Upper lobe of left lung (tissue), 4 donors: ENCODE results near the gene WDR90.

Experiments
- CTCF ChIP-seq, 6 experiments: fragments of 450-650 bp in 4 of 6; fragments of 200-600 bp in 2 of 6; sonication (generic) in 2 of 6; IDR thresholded peaks; one replicate each; pipeline ENCODE4 v1.5.1; 2016 to 2019; ENCODE audit warnings: antibody characterized with exemption in 6 of 6
- EP300 ChIP-seq, 4 donors: sonication (generic); formaldehyde crosslinking; IDR thresholded peaks; one replicate each; pipeline ENCODE4 v1.5.1; 2017; ENCODE audit warnings: antibody characterized with exemption in 4 of 4, control low read depth in 2 of 4
- POLR2A ChIP-seq, 4 donors: fragments of 450-650 bp; IDR thresholded peaks; one replicate each; pipeline ENCODE4 v1.5.1; 2016 to 2017; ENCODE audit warnings: antibody characterized with exemption in 4 of 4, mild to moderate bottlenecking in 2 of 4

GRCh38 chr16:620700-621525, 28.3 kb upstream of the WDR90 start:
- no peak for TF ChIP-seq CTCF (IDR thresholded peaks at IDR 0.05)
- TF ChIP-seq EP300 (IDR thresholded peaks at IDR 0.05), result no peak
- TF ChIP-seq POLR2A (IDR thresholded peaks at IDR 0.05), result no peak
